ENCODE data around the gene GNG7.

GRCh38 chr19:2481466-2481865 lies 221.0 kb downstream of the GNG7 start:
- TF ChIP-seq FOXA1 (IDR thresholded peaks at IDR 0.05), result no peak
- TF ChIP-seq SUZ12 (IDR thresholded peaks at IDR 0.05), result no peak
